DND-41 (cell line): ENCODE data around the gene ATXN1.

Experiments used
- ATAC-seq: fragments of 200-7000 bp; cut with Tn5 transposase; 3 replicates; pipeline ENCODE4 v1.9.1; 2021; ENCODE audit warnings: low read depth; ENCODE audit not compliant: insufficient read depth
- DNase-seq: peaks from one replicate; pipeline ENCODE4 v3.0.0-alpha.2; 2020
- H2AFZ ChIP-seq: 2 replicates; pipeline ENCODE4 v1.6.0; 2012; ENCODE audit warnings: low read depth, low read length
- H3K27ac ChIP-seq: 2 replicates; pipeline ENCODE4 v1.5.1; 2012; ENCODE audit warnings: low read length, inconsistent platforms
- H3K27me3 ChIP-seq: fragments of 200-600 bp; sonication (generic); 2 replicates; pipeline ENCODE4 v1.6.0; 2012; ENCODE audit warnings: low read length, mild to moderate bottlenecking, inconsistent platforms; ENCODE audit not compliant: insufficient read depth, poor library complexity
- H3K36me3 ChIP-seq: 2 replicates; pipeline ENCODE4 v1.5.1; 2012; ENCODE audit warnings: low read length, inconsistent platforms; ENCODE audit not compliant: insufficient read depth
- H3K4me1 ChIP-seq: 2 replicates; pipeline ENCODE4 v1.5.1; 2012; ENCODE audit warnings: mild to moderate bottlenecking, low read length; ENCODE audit not compliant: insufficient read depth
- H3K4me2 ChIP-seq: 2 replicates; pipeline ENCODE4 v1.6.0; 2012; ENCODE audit warnings: mild to moderate bottlenecking, moderate library complexity, low read length, inconsistent platforms; ENCODE audit not compliant: insufficient read depth
- H3K4me3 ChIP-seq, 2 experiments: fragments of 200-600 bp in 1 of 2; shearing (Covaris generic) in 1 of 2; 2 replicates each; pipeline ENCODE4 v1.5.1; 2012 to 2016; ENCODE audit warnings: inconsistent platforms in 2 of 2, low read length in 2 of 2, mild to moderate bottlenecking in 2 of 2, low read depth in 1 of 2, moderate library complexity in 1 of 2
- H3K79me2 ChIP-seq: 2 replicates; pipeline ENCODE4 v1.6.0; 2012; ENCODE audit warnings: low read length, inconsistent platforms; ENCODE audit not compliant: insufficient read depth
- H3K9ac ChIP-seq: 2 replicates; pipeline ENCODE4 v1.6.0; 2012; ENCODE audit warnings: low read depth, mild to moderate bottlenecking, inconsistent platforms, low read length, moderate library complexity
- H3K9me3 ChIP-seq: 2 replicates; pipeline ENCODE4 v1.5.1; 2012; ENCODE audit warnings: low read length, moderate library complexity, mild to moderate bottlenecking, inconsistent platforms; ENCODE audit not compliant: insufficient read depth, severe bottlenecking
- H4K20me1 ChIP-seq: 2 replicates; pipeline ENCODE4 v1.6.0; 2012; ENCODE audit warnings: low read length; ENCODE audit not compliant: insufficient read depth
- EZH2 ChIP-seq: IDR thresholded peaks from 3 replicates; pipeline ENCODE4 v1.6.1; 2012; ENCODE audit warnings: borderline replicate concordance, low read depth, mild to moderate bottlenecking, moderate library complexity, low read length, inconsistent platforms; ENCODE audit not compliant: severe bottlenecking
- TF ChIP-seq, protein P1 (sequence below): IDR thresholded peaks from 2 replicates; pipeline ENCODE4 v1.5.1; 2012; ENCODE audit warnings: borderline replicate concordance, low read length, moderate library complexity, mild to moderate bottlenecking; ENCODE audit not compliant: poor library complexity, severe bottlenecking; ENCODE audit errors: extremely low read depth

Gene ATXN1

DNA sequence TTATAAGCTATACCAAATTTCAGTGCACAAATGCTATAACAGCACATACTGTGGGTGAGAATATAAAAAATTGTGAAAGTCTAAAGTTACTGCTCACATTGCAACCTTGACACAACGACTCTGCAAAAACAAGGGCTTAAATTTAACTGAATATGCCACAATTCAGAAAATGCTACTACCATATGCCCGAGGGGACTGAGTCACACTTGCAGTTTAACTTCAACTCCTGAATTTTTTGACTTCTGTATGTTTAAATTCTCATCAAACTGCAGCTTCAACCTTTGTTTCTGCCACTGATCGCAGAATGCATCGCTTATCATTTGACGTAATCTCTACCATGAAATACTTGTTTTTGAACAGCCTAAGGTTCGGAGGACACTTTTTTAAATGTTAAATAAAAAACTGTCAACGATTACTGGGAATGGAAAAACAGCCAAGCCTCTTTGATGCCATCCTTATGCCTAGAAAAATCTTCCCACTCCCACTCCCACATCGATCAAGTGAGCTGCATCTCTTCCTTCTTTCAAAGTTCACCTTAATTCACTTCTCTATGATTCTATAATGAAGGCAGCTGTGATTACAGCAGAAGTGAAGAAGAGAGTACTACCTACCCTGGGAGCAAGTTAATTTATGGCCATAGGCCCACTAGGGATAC, 136.5 kb downstream of the ATXN1 start:
- H2AFZ ChIP-seq, result no peak overlapping the region
- no peaks in the 10 kb centered on the region for H3K9me3 ChIP-seq
- H4K20me1 ChIP-seq, result no peaks in the 10 kb centered on the region
- H3K9ac ChIP-seq, result no peak overlapping the region
- H3K4me3 ChIP-seq, result no peak overlapping the region
- H3K27ac ChIP-seq, result no peak overlapping the region
- H3K36me3 ChIP-seq, result no peaks in the 10 kb centered on the region
- DNase-seq (no peak), ATAC-seq (no peak)
- H3K27me3 ChIP-seq, result no peaks in the 10 kb centered on the region
- no peak for TF ChIP-seq EZH2
- TF ChIP-seq, protein P1, sequence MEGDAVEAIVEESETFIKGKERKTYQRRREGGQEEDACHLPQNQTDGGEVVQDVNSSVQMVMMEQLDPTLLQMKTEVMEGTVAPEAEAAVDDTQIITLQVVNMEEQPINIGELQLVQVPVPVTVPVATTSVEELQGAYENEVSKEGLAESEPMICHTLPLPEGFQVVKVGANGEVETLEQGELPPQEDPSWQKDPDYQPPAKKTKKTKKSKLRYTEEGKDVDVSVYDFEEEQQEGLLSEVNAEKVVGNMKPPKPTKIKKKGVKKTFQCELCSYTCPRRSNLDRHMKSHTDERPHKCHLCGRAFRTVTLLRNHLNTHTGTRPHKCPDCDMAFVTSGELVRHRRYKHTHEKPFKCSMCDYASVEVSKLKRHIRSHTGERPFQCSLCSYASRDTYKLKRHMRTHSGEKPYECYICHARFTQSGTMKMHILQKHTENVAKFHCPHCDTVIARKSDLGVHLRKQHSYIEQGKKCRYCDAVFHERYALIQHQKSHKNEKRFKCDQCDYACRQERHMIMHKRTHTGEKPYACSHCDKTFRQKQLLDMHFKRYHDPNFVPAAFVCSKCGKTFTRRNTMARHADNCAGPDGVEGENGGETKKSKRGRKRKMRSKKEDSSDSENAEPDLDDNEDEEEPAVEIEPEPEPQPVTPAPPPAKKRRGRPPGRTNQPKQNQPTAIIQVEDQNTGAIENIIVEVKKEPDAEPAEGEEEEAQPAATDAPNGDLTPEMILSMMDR, result no peak
- no peaks in the 10 kb centered on the region for H3K79me2 ChIP-seq
- no peaks in the 10 kb centered on the region for H3K4me1 ChIP-seq
- H3K4me2 ChIP-seq, result no peak overlapping the region

DNA sequence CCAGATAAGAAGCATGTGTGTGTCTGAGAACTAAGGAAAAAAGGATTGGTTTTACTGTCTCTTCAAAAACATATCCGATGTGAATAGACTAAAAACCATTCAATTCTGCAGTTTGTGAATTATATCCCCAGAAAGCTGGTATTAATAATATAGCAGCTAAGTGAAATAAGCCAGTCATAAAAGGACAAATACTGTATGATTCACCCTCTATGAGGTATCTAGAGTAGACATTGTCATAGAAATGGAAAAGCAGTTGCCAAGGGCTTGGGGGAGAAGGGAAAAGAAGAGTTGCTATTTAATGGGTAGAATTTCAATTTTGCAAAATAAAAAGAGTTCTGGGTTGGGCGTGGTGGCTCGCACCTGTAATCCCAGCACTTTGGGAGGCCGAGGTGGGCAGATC, 137.5 kb downstream of the ATXN1 start:
- Histone ChIP-seq H3K27ac (no peak overlapping the region), H3K9me3 (no peaks in the 10 kb centered on the region), H3K79me2 (no peaks in the 10 kb centered on the region), H3K4me3 (no peak overlapping the region), H3K9ac (no peak overlapping the region), H3K36me3 (no peaks in the 10 kb centered on the region), H3K4me2 (no peak overlapping the region), H4K20me1 (no peaks in the 10 kb centered on the region), H3K4me1 (no peaks in the 10 kb centered on the region), H2AFZ (no peak overlapping the region), H3K27me3 (no peaks in the 10 kb centered on the region)
- DNase-seq (no peak), ATAC-seq (no peak)
- TF ChIP-seq, protein P1, result no peak
- no peak for TF ChIP-seq EZH2

DNA sequence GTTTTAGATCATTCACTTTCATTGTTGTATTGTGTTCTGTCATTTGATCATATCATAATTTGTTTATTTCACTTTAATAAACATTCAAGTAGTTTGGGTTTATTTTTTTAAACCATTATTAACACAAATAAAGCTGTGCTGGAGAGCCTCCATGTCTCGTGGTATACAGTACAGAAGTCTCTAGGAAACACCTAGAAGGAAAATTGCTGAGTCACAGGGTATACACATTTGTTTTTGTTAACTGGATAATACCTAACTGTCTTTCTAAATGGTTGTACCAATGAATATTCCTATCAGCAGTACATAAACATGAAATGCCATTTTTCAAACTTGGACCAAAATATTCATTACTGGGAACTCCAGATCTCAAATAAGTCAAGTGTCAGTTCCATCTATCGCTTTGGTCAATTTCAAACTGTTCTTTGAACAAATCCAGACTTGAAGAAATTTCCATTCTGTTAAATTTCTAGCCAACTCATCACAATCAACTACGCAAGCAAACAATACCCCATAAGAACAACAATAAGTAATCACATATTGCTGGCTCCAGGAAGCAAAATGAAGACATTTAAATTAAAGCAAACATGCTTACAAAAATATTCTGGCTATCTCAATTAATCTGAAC, 138.1 kb downstream of the ATXN1 start:
- ATAC-seq (no peak), DNase-seq (no peak)
- H3K4me2 ChIP-seq, result no peak overlapping the region
- no peaks in the 10 kb centered on the region for H3K79me2 ChIP-seq
- H3K27me3 ChIP-seq, result no peaks in the 10 kb centered on the region
- no peak overlapping the region for H2AFZ ChIP-seq
- no peaks in the 10 kb centered on the region for H3K9me3 ChIP-seq
- no peak overlapping the region for H3K27ac ChIP-seq
- no peak overlapping the region for H3K4me3 ChIP-seq
- TF ChIP-seq EZH2, result no peak
- TF ChIP-seq, protein P1, result no peak
- H3K4me1 ChIP-seq, result no peaks in the 10 kb centered on the region
- no peak overlapping the region for H3K9ac ChIP-seq
- H4K20me1 ChIP-seq, result no peaks in the 10 kb centered on the region
- no peaks in the 10 kb centered on the region for H3K36me3 ChIP-seq
